ENCODE results near the gene TECPR1. TPM values are rescaled to one million over a fixed set of nuclear protein-coding genes. Genes with fewer than 3 reads are reported as not detected.
A peak's percentile ranks its signal among the peaks of the same experiment; 100 is the strongest.

TECPR1 gene
- total RNA-seq, 4 donors from 2014 or later, result 16.0 to 59.6 (median 33.9) TPM

- H3K27me3 ChIP-seq, result no peaks in the 10 kb centered on the region
- H3K9me3 ChIP-seq, result no peaks in the 10 kb centered on the region
- TF ChIP-seq POLR2A (IDR thresholded peaks at IDR 0.05) (peak in 1 of 2 donors; percentile 21), CTCF (IDR thresholded peaks at IDR 0.05 in 4 of 5, conservative IDR thresholded peaks at IDR 0.05 in 1 of 5) (no peak)
- intact Hi-C loops (cut with DNase I; ENCODE audit: low total_unique reads), result no loop called here
- peaks cover 7% of the 10 kb centered on the region in 2 donors for H3K4me1 ChIP-seq
- peak overlapping the region in 3 of 4 donors; percentile 27 to 39 (median 29) for H3K27ac ChIP-seq
- ATAC-seq, result no peak
- no peaks in the 10 kb centered on the region for H3K36me3 ChIP-seq
- peak in 1 of 2 donors; percentile 27 for DNase-seq
- in situ Hi-C loops (cut with MboI; ENCODE audit: low sequenced_read_pairs in 4 of 4), result no loop called here
- no peak overlapping the region for H3K4me3 ChIP-seq
Measured at GRCh38 chr7:98278408-98278807, 26.4 kb upstream of the TECPR1 start.

GRCh38 chr7:98276241-98276761, 24.3 kb upstream of the TECPR1 start:
- Histone ChIP-seq H3K27ac (peak overlapping the region; percentile 3 to 40 (median 23)), H3K4me1 (peaks cover 0 to 7% of the 10 kb centered on the region in 2 donors), H3K4me3 (no peak overlapping the region), H3K36me3 (no peaks in the 10 kb centered on the region), H3K27me3 (no peaks in the 10 kb centered on the region), H3K9me3 (no peaks in the 10 kb centered on the region)
- DNase-seq (no peak), ATAC-seq (peak in 1 of 2 donors; percentile 9)
- intact Hi-C loops (cut with DNase I; ENCODE audit: low total_unique reads), result no loop called here
- in situ Hi-C loops (cut with MboI; ENCODE audit: low sequenced_read_pairs in 4 of 4), result no loop called here
- TF ChIP-seq POLR2A (IDR thresholded peaks at IDR 0.05) (no peak), CTCF (IDR thresholded peaks at IDR 0.05 in 4 of 5, conservative IDR thresholded peaks at IDR 0.05 in 1 of 5) (no peak)

- no peak for DNase-seq
- H3K36me3 ChIP-seq, result peaks cover 0 to 1% of the 10 kb centered on the region in 2 donors
- H3K4me1 ChIP-seq, result no peaks in the 10 kb centered on the region
- in situ Hi-C loops (cut with MboI; ENCODE audit: low sequenced_read_pairs in 4 of 4), result loop anchor here in 2 of 4 donors (25.0 kb wide), 2 partner anchors 145 to 155 kb away; partner anchors contain the start of genes BAIAP2L1 (in 1 of the 2) and LMTK2 (in 1 of the 2)
- TF ChIP-seq CTCF (IDR thresholded peaks at IDR 0.05 in 4 of 5, conservative IDR thresholded peaks at IDR 0.05 in 1 of 5), result no peak
- no peak for TF ChIP-seq POLR2A (IDR thresholded peaks at IDR 0.05)
- no peak for ATAC-seq
- no peak overlapping the region for H3K4me3 ChIP-seq
- no peak overlapping the region for H3K27ac ChIP-seq
- intact Hi-C loops (cut with DNase I; ENCODE audit: low total_unique reads), result loop anchor here (5.0 kb wide), 1 partner anchor 135 kb away; the partner anchor contains the start of gene BAIAP2L1
- no peaks in the 10 kb centered on the region for H3K27me3 ChIP-seq
- H3K9me3 ChIP-seq, result no peaks in the 10 kb centered on the region
Measured at GRCh38 chr7:98267303-98267702, 15.3 kb upstream of the TECPR1 start.

GRCh38 chr7:98266840-98267239, 14.8 kb upstream of the TECPR1 start:
- intact Hi-C loops (cut with DNase I; ENCODE audit: low total_unique reads), result loop anchor here (5.0 kb wide), 1 partner anchor 135 kb away; the partner anchor contains the start of gene BAIAP2L1
- TF ChIP-seq CTCF (IDR thresholded peaks at IDR 0.05 in 4 of 5, conservative IDR thresholded peaks at IDR 0.05 in 1 of 5) (peak; percentile 16 to 51 (median 31)), POLR2A (IDR thresholded peaks at IDR 0.05) (no peak)
- Histone ChIP-seq H3K4me1 (no peaks in the 10 kb centered on the region), H3K4me3 (no peak overlapping the region), H3K27ac (no peak overlapping the region), H3K9me3 (no peaks in the 10 kb centered on the region), H3K36me3 (peaks cover 0 to 6% of the 10 kb centered on the region in 2 donors), H3K27me3 (no peaks in the 10 kb centered on the region)
- in situ Hi-C loops (cut with MboI; ENCODE audit: low sequenced_read_pairs in 4 of 4), result loop anchor here in 2 of 4 donors (25.0 kb wide), 2 partner anchors 145 to 155 kb away; partner anchors contain the start of genes BAIAP2L1 (in 1 of the 2) and LMTK2 (in 1 of the 2)
- no peak for DNase-seq
- ATAC-seq, result peak in 1 of 2 donors; percentile 61
